ENCODE results near the gene RNF146. TPM values are rescaled to one million over a fixed set of nuclear protein-coding genes. Genes with fewer than 3 reads are reported as not detected.

Gene RNF146
- total and polyA plus RNA-seq, 9 of the 15 experiments (the other 6 are each of a cell fraction or from before 2014, with no cell fraction given), result 8.4 to 30.5 (median 17.5) TPM

GRCh38 chr6:127266892-127267645 lies 405 bp downstream of the RNF146 start (continued):
- TF ChIP-seq ZNF395 (CRISPR knock-in tag; IDR thresholded peaks at IDR 0.05) (no peak), ZFP1 (CRISPR knock-in tag; IDR thresholded peaks at IDR 0.05) (no peak), ZNF347 (CRISPR knock-in tag; IDR thresholded peaks at IDR 0.05; ENCODE audit: low read depth) (no peak), ZNF133 (CRISPR knock-in tag; IDR thresholded peaks at IDR 0.05) (no peak), GTF2A2 (tag; IDR thresholded peaks at IDR 0.05) (no peak), SAFB2 (IDR thresholded peaks at IDR 0.05; ENCODE audit: borderline replicate concordance, low read depth, low read length, severe bottlenecking) (no peak), SP2 (IDR thresholded peaks at IDR 0.05; ENCODE audit: extremely low read depth, low read depth, low read length, poor library complexity, severe bottlenecking) (no peak), HNRNPLL (IDR thresholded peaks at IDR 0.05; ENCODE audit: low read depth, low read length, poor library complexity, severe bottlenecking) (peak; percentile 52), YY1 (IDR thresholded peaks at IDR 0.05; ENCODE audit: borderline replicate concordance in 1 of 3, control insufficient read depth in 1 of 3, extremely low read depth in 1 of 3, insufficient read depth in 3 of 3, insufficient read length in 1 of 3, insufficient replicate concordance in 2 of 3, low read depth in 1 of 3, low read length in 2 of 3) (peak; percentile 80 to 96 (median 91)), TOE1 (IDR thresholded peaks at IDR 0.05; ENCODE audit: borderline replicate concordance) (peak; percentile 86), TOE1 (CRISPR knock-in tag; IDR thresholded peaks at IDR 0.05; ENCODE audit: borderline replicate concordance, low read depth) (no peak), OTX1 (CRISPR knock-in tag; IDR thresholded peaks at IDR 0.05) (no peak), HNRNPL (IDR thresholded peaks at IDR 0.05; ENCODE audit: low read depth, low read length) (peak; percentile 40; the same call in 1 of the 2 replicates), CHD2 (IDR thresholded peaks at IDR 0.05; ENCODE audit: low read depth, low read length) (no peak), HMG20B (CRISPR knock-in tag; IDR thresholded peaks at IDR 0.05) (no peak), ZNF124 (CRISPR knock-in tag; IDR thresholded peaks at IDR 0.05) (0 out of 2 replicates have a peak, but pooled peaks have one; percentile 64), ZNF212 (CRISPR knock-in tag; IDR thresholded peaks at IDR 0.05) (no peak)
- TF ChIP-seq, protein P1, sequence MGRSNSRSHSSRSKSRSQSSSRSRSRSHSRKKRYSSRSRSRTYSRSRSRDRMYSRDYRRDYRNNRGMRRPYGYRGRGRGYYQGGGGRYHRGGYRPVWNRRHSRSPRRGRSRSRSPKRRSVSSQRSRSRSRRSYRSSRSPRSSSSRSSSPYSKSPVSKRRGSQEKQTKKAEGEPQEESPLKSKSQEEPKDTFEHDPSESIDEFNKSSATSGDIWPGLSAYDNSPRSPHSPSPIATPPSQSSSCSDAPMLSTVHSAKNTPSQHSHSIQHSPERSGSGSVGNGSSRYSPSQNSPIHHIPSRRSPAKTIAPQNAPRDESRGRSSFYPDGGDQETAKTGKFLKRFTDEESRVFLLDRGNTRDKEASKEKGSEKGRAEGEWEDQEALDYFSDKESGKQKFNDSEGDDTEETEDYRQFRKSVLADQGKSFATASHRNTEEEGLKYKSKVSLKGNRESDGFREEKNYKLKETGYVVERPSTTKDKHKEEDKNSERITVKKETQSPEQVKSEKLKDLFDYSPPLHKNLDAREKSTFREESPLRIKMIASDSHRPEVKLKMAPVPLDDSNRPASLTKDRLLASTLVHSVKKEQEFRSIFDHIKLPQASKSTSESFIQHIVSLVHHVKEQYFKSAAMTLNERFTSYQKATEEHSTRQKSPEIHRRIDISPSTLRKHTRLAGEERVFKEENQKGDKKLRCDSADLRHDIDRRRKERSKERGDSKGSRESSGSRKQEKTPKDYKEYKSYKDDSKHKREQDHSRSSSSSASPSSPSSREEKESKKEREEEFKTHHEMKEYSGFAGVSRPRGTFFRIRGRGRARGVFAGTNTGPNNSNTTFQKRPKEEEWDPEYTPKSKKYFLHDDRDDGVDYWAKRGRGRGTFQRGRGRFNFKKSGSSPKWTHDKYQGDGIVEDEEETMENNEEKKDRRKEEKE (IDR thresholded peaks at IDR 0.05; ENCODE audit: borderline replicate concordance in 1 of 2, control insufficient read depth in 1 of 2, low read depth in 2 of 2, low read length in 1 of 2), result no peak
- TF ChIP-seq, protein P2, sequence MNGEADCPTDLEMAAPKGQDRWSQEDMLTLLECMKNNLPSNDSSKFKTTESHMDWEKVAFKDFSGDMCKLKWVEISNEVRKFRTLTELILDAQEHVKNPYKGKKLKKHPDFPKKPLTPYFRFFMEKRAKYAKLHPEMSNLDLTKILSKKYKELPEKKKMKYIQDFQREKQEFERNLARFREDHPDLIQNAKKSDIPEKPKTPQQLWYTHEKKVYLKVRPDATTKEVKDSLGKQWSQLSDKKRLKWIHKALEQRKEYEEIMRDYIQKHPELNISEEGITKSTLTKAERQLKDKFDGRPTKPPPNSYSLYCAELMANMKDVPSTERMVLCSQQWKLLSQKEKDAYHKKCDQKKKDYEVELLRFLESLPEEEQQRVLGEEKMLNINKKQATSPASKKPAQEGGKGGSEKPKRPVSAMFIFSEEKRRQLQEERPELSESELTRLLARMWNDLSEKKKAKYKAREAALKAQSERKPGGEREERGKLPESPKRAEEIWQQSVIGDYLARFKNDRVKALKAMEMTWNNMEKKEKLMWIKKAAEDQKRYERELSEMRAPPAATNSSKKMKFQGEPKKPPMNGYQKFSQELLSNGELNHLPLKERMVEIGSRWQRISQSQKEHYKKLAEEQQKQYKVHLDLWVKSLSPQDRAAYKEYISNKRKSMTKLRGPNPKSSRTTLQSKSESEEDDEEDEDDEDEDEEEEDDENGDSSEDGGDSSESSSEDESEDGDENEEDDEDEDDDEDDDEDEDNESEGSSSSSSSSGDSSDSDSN (IDR thresholded peaks at IDR 0.05; ENCODE audit: borderline replicate concordance in 1 of 2, low read depth in 2 of 2, low read length in 2 of 2), result peak in 1 of 2 experiments; percentile 79; a peak in 2 of 4 replicates
